ENCODE data around the gene DLGAP1. TPM values are rescaled to one million over a fixed set of nuclear protein-coding genes. Genes with fewer than 3 reads are reported as not detected.

Gene DLGAP1
- total and polyA plus RNA-seq, 4 donors, result 0.06 to 1.2 (median 0.17) TPM; not detected in 1

- TF ChIP-seq CTCF (IDR thresholded peaks at IDR 0.05; ENCODE audit: low read depth, low read length, missing input control), result peak; percentile 19
- peak in 1 of 2 donors; percentile 26 for TF ChIP-seq RXRA (IDR thresholded peaks at IDR 0.05)
- TF ChIP-seq HNF4G (IDR thresholded peaks at IDR 0.05), result no peak
- peak; percentile 72 to 75 for TF ChIP-seq RAD21 (IDR thresholded peaks at IDR 0.05)
- TF ChIP-seq HNF4A (conservative IDR thresholded peaks at IDR 0.05), result peak; percentile 61
Measured at GRCh38 chr18:4181882-4182568, 273.1 kb downstream of the DLGAP1 start (continued).

GRCh38 chr18:4181086-4181485 is 274.0 kb downstream of the DLGAP1 start:
- no peak for TF ChIP-seq FOXA1 (IDR thresholded peaks at IDR 0.05)
- TF ChIP-seq ATF3 (IDR thresholded peaks at IDR 0.05), result no peak
- no peak for TF ChIP-seq HNF4A (conservative IDR thresholded peaks at IDR 0.05)
- no peak for TF ChIP-seq ZBTB33 (IDR thresholded peaks at IDR 0.05)
- no peak for TF ChIP-seq HNF4G (IDR thresholded peaks at IDR 0.05)
- no peak for TF ChIP-seq NR2F2 (IDR thresholded peaks at IDR 0.05)
- no peak for TF ChIP-seq SP1 (IDR thresholded peaks at IDR 0.05)
- TF ChIP-seq GABPA (IDR thresholded peaks at IDR 0.05 in 1 of 2, conservative IDR thresholded peaks at IDR 0.05 in 1 of 2), result no peak
- no peak for TF ChIP-seq TAF1 (conservative IDR thresholded peaks at IDR 0.05)
- no peak for TF ChIP-seq YY1 (IDR thresholded peaks at IDR 0.05)
- TF ChIP-seq CTCF (IDR thresholded peaks at IDR 0.05; ENCODE audit: low read depth, low read length, missing input control), result no peak
- no peak for TF ChIP-seq FOXA2 (IDR thresholded peaks at IDR 0.05)
- no peak for TF ChIP-seq RAD21 (IDR thresholded peaks at IDR 0.05)
- TF ChIP-seq RXRA (IDR thresholded peaks at IDR 0.05), result no peak
- TF ChIP-seq REST (IDR thresholded peaks at IDR 0.05), result no peak
- TF ChIP-seq EGR1 (IDR thresholded peaks at IDR 0.05; ENCODE audit: low read depth in 2 of 2), result no peak
- Histone ChIP-seq H3K36me3 (ENCODE audit: control insufficient read depth in 4 of 4, insufficient read depth in 3 of 4, low read depth in 1 of 4, low read length in 3 of 4) (no peaks in the 10 kb centered on the region), H3K4me1 (ENCODE audit: control insufficient read depth in 4 of 4, insufficient read depth in 4 of 4, low read length in 3 of 4) (peaks cover 0 to 7% (median 2%) of the 10 kb centered on the region in 4 donors), H3K9ac (ENCODE audit: low read depth in 1 of 2, low read length in 2 of 2) (no peak overlapping the region), H3K27me3 (ENCODE audit: control insufficient read depth in 4 of 4, insufficient read depth in 4 of 4, low read length in 3 of 4) (no peaks in the 10 kb centered on the region), H3K27ac (ENCODE audit: low read depth in 1 of 2, low read length in 2 of 2) (no peak overlapping the region), H3K4me3 (ENCODE audit: low read depth in 1 of 3, low read length in 3 of 3) (no peak overlapping the region), H3K9me3 (ENCODE audit: control insufficient read depth in 4 of 4, low read length in 3 of 4) (no peaks in the 10 kb centered on the region)
- no peak for DNase-seq (ENCODE audit: low spot score)
- 89% methylated on average over 3 of the region's 3 CpGs for WGBS

Data from liver (tissue), 9 donors.